ENCODE data around the gene NRIP2. TPM values are rescaled to one million over a fixed set of nuclear protein-coding genes. Genes with fewer than 3 reads are reported as not detected.

The NRIP2 gene
- total RNA-seq, 2 experiments from 2014 or later: not detected

DNA sequence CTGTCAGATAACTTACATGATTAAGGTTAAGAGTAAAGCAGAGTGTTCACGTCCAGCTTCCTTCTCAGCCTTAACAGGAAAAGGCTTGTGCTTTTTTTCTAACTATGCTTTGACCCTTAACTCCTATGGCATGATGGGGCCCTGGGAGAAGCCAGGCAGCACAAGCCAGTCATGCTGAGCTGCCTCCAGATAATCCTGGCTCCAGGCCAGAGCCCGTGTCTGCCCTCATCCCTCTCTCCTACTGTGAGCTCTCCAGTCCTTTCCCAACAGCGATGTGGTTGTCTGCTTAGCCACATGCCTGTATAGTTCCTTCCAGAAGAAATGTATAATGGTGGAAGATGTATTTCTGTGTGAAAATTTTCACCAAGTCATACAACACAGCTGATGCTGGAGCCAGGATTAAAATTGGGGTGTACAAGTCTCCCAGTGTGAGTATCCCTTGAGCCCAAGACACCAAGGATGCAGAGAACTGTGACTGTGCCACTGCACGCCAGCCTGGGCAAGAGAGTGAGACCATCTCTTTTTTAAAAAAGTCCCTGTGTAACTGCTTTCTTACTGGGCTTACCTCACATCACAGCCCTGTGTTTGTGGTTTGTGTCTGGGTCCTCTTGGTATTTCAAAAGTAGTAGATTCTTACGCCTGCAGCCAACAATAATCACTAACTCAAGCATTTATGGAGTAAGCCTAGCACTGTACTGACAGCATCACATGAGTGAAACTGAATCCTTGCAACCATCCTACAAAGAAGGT, 30.3 kb downstream of the NRIP2 start:
- DNase-seq (no peak), ATAC-seq (no peak)
- peaks cover 3% of the 10 kb centered on the region for H3K4me1 Mint-ChIP-seq
- peak overlapping the region; percentile 49 for H3K27ac Mint-ChIP-seq
- CTCF ChIA-PET: no interaction called here
- H3K4me3 Mint-ChIP-seq: no peak overlapping the region
- no peaks in the 10 kb centered on the region for H3K9me3 Mint-ChIP-seq (ENCODE audit: low read depth)
- POLR2A ChIA-PET: no interaction called here
- intact Hi-C loops (cut with DNase I, micrococcal nuclease): no loop called here
- H3K27me3 Mint-ChIP-seq: no peaks in the 10 kb centered on the region
- peaks cover 63% of the 10 kb centered on the region for H3K36me3 Mint-ChIP-seq (ENCODE audit: low read depth)

DNA sequence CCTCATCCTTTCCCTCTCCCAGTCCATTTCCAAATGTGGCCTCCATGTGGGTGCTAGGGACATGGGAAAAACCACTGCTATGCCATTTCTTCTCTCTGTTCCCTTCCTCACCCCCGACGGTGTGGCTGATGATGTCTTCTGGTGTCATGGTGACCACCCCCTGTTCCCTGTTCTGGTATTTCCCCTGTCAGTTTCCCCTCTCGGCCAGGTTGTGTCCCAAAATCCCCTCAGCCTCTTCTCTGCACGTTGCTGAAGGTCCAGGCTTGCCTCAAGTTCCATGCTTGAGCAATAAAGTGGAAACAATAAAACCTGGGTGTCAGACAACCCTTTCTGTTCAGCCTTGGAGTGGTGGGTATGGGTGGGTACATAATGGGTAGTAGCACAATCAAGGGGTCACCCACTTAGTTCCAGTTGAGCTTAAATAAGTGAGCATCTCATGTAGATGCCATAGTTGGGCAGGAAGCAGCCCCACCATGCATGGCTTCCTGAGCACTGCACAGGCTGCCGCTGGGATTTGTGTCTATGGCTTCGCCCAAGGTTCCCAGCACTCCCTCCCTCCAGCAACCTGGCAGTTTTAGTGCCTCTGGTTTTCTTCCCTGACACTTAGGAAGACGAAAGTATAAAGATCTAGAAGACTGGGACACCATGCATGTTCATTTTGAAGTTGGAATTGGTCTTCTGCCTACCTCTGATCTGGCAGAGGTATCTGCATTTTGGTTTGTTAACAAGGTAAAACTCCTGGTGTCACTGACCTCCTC, 31.0 kb downstream of the NRIP2 start:
- Mint-ChIP-seq H3K9me3 (ENCODE audit: low read depth) (no peaks in the 10 kb centered on the region), H3K4me3 (no peak overlapping the region), H3K27me3 (no peaks in the 10 kb centered on the region), H3K4me1 (peaks cover 6% of the 10 kb centered on the region), H3K27ac (no peak overlapping the region), H3K36me3 (ENCODE audit: low read depth) (peaks cover 70% of the 10 kb centered on the region)
- CTCF ChIA-PET: no interaction called here
- ATAC-seq (no peak), DNase-seq (no peak)
- POLR2A ChIA-PET: no interaction called here
- intact Hi-C loops (cut with DNase I, micrococcal nuclease): no loop called here

DNA sequence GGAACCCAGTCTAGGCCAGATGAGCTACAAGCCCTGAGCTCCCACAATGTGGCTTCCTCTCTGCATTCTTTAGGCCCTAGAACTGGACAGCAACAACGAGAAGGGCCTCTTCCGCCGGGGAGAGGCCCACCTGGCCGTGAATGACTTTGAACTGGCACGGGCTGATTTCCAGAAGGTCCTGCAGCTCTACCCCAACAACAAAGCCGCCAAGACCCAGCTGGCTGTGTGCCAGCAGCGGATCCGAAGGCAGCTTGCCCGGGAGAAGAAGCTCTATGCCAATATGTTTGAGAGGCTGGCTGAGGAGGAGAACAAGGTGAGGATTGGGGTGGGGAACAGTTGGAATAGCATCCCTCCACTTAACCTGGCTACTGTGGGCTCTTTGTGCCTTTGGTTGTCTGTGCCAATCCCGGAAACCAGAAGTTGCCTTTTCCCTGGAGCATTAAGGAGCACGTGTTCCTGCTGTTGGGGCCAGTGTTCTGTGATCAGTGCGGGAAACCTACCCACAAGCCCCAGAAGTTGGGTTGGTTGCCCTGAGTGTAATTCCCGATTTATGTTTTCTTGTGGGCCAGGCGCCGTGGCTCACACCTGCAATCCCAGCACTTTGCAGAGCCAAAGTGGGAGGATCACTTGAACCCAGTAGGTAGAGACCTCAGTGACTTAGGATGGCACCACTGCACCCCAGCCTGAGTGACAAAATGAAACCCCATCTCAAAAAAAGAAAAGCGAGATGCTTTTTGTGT, 33.6 kb downstream of the NRIP2 start:
- ChIA-PET POLR2A (no interaction called here), CTCF (no interaction called here)
- DNase-seq: no peak
- Mint-ChIP-seq H3K36me3 (ENCODE audit: low read depth) (peaks cover 83% of the 10 kb centered on the region), H3K9me3 (ENCODE audit: low read depth) (no peaks in the 10 kb centered on the region), H3K27me3 (no peaks in the 10 kb centered on the region), H3K27ac (no peak overlapping the region), H3K4me1 (peaks cover 21% of the 10 kb centered on the region), H3K4me3 (no peak overlapping the region)
- intact Hi-C loops (cut with DNase I, micrococcal nuclease): no loop called here
- ATAC-seq: no peak

GRCh38 chr12:2800046-2800570, 34.7 kb downstream of the NRIP2 start:
- H3K36me3 Mint-ChIP-seq (ENCODE audit: low read depth): peaks cover 79% of the 10 kb centered on the region
- H3K27ac Mint-ChIP-seq: peak overlapping the region; percentile 20
- DNase-seq: no peak
- H3K27me3 Mint-ChIP-seq: no peaks in the 10 kb centered on the region
- H3K9me3 Mint-ChIP-seq (ENCODE audit: low read depth): no peaks in the 10 kb centered on the region
- no peak overlapping the region for H3K4me3 Mint-ChIP-seq
- ChIA-PET CTCF (interaction anchor here (1.5 kb wide), 1 partner anchor 16 kb away, joined by 5 read pairs; no protein-coding TSS in a partner anchor), POLR2A (no interaction called here)
- ATAC-seq: no peak
- peaks cover 18% of the 10 kb centered on the region for H3K4me1 Mint-ChIP-seq
- intact Hi-C loops (cut with DNase I, micrococcal nuclease): no loop called here

DNA sequence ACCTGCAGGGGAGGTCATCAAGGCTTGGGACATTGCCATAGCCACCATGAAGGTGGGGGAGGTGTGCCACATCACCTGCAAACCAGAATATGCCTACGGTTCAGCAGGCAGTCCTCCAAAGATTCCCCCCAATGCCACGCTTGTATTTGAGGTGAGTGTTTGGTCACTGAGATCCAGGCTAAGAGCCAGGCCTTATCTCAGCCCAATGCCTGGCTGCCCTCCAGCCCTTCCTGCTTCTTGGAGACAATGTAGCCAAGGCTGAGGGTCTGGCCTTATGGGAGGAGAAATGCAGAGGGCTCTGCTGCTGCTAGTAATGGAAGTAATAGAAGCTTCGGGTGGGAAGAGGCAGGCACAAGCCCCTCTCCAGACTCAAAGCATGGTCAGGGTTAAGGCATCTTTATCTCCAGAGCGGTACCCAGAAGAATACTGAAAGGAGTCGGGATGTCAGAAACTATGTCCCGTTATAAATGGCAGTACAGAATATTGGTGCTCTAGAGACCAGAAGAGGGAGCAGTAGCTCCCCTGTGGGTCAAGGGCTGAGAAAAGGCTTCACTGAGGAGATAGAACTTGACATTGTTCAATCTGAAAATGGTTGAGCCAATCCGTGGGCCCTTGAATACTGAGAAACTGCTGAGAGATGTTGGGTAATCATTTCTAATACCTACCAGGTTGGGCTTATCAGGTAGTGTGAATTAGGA, 37.0 kb downstream of the NRIP2 start:
- intact Hi-C loops (cut with DNase I, micrococcal nuclease): loop anchor here in 1 of 2 experiments (10.0 kb wide), 1 partner anchor 1103 kb away; the partner anchor contains the start of gene ADIPOR2
- H3K36me3 Mint-ChIP-seq (ENCODE audit: low read depth): peaks cover 58% of the 10 kb centered on the region
- H3K9me3 Mint-ChIP-seq (ENCODE audit: low read depth): no peaks in the 10 kb centered on the region
- no peak for DNase-seq
- ChIA-PET CTCF (interaction anchor here (0.6 kb wide), 1 partner anchor 1071 kb away, joined by 3 read pairs; no protein-coding TSS in a partner anchor), POLR2A (no interaction called here)
- no peak for ATAC-seq
- peak overlapping the region; percentile 90 for H3K4me3 Mint-ChIP-seq
- H3K27me3 Mint-ChIP-seq: no peaks in the 10 kb centered on the region
- peaks cover 20% of the 10 kb centered on the region for H3K4me1 Mint-ChIP-seq
- peak overlapping the region; percentile 31 for H3K27ac Mint-ChIP-seq

DNA sequence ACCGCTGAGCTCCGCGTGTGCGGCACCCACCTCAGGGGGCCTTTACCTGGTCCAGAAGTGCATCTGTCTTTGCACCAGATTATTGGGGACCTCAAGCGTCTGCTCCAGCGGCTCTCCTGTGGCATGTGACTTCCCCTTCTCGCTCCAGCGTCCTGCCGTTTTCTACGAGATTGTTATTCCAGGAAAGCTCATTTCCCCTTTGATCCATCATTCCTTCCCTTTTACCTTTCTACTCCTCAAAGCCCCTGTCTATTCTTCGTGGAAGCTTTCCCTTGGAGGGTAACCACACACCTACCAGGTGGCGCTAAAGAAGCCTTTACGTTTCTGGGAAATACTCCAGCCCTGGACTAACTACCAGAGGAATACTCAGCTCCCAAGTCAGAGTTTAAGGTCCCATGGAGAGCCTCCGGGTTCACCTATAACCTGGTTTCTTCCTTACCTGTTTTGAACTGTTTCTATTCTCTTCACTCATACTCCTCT, 38.6 kb downstream of the NRIP2 start:
- Mint-ChIP-seq H3K27me3 (no peaks in the 10 kb centered on the region), H3K36me3 (ENCODE audit: low read depth) (peaks cover 49% of the 10 kb centered on the region), H3K4me3 (peak overlapping the region; percentile 90), H3K27ac (peak overlapping the region; percentile 90), H3K4me1 (peaks cover 20% of the 10 kb centered on the region), H3K9me3 (ENCODE audit: low read depth) (no peaks in the 10 kb centered on the region)
- DNase-seq: no peak
- ChIA-PET POLR2A (interaction anchor here (0.6 to 1.5 kb wide), 4 partner anchors 13 to 81 kb away, joined by 3 to 4 read pairs (median 3); partner anchors contain the start of genes FOXM1 and RHNO1), CTCF (interaction anchor here (0.6 to 1.6 kb wide), 6 partner anchors 10 to 1527 kb away, joined by 3 to 7 read pairs (median 4); no protein-coding TSS in a partner anchor)
- no peak for ATAC-seq
- intact Hi-C loops (cut with DNase I, micrococcal nuclease): loop anchor here in 1 of 2 experiments (10.0 kb wide), 1 partner anchor 1101 kb away; the partner anchor contains the start of gene ADIPOR2

- Mint-ChIP-seq H3K4me3 (peak overlapping the region; percentile 90), H3K36me3 (ENCODE audit: low read depth) (peaks cover 43% of the 10 kb centered on the region), H3K4me1 (peaks cover 20% of the 10 kb centered on the region), H3K27me3 (no peaks in the 10 kb centered on the region), H3K27ac (peak overlapping the region; percentile 90), H3K9me3 (ENCODE audit: low read depth) (no peaks in the 10 kb centered on the region)
- POLR2A ChIA-PET: interaction anchor here (0.6 to 1.5 kb wide), 4 partner anchors 12 to 81 kb away, joined by 3 to 4 read pairs (median 3); partner anchors contain the start of genes FOXM1 and RHNO1
- ATAC-seq: peak; percentile 79
- CTCF ChIA-PET: interaction anchor here (0.8 to 1.6 kb wide), 6 partner anchors 10 to 112 kb away, joined by 3 to 7 read pairs (median 4); no protein-coding TSS in a partner anchor
- intact Hi-C loops (cut with DNase I, micrococcal nuclease): loop anchor here (1.0 to 10.0 kb wide), 3 partner anchors 17 to 1101 kb away; partner anchors contain the start of genes ITFG2 (in 2 of the 2), ADIPOR2 (in 1 of the 2), FOXM1 (in 1 of the 2) and RHNO1 (in 1 of the 2)
- DNase-seq: peak; percentile 86
Observed at GRCh38 chr12:2795291-2796186, 39.3 kb downstream of the NRIP2 start.

GRCh38 chr12:2794736-2795289, 40.0 kb downstream of the NRIP2 start, which contains the start of gene FKBP4:
FKBP4 (plus strand) TSS chr12:2794970; CDS start chr12:2795140, 170 bp downstream.
- Mint-ChIP-seq H3K4me1 (peaks cover 20% of the 10 kb centered on the region), H3K27me3 (no peaks in the 10 kb centered on the region), H3K27ac (peak within 1 kb of the TSS; percentile 67), H3K9me3 (ENCODE audit: low read depth) (no peaks in the 10 kb centered on the region), H3K4me3 (peak within 1 kb of the TSS; percentile 90), H3K36me3 (ENCODE audit: low read depth) (peaks cover 36% of the 10 kb centered on the region)
- intact Hi-C loops (cut with DNase I, micrococcal nuclease): loop anchor here (1.0 to 10.0 kb wide), 5 partner anchors 17 to 1100 kb away; partner anchors contain the start of genes ITFG2 (in 2 of the 2), ADIPOR2 (in 1 of the 2), FOXM1 (in 1 of the 2) and RHNO1 (in 1 of the 2)
- ChIA-PET CTCF (interaction anchor here (1.0 kb wide), 1 partner anchor 104 kb away, joined by 5 read pairs; no protein-coding TSS in a partner anchor), POLR2A (interaction anchor here (0.7 to 1.5 kb wide), 3 partner anchors 82 to 1335 kb away, joined by 3 to 4 read pairs (median 3); partner anchors contain the start of genes FOXM1 and RHNO1)
- ATAC-seq (peak; percentile 90), DNase-seq (peak; percentile 95)

GRCh38 chr12:2794191-2794735, 40.6 kb downstream of the NRIP2 start:
- POLR2A ChIA-PET: interaction anchor here (0.7 kb wide), 2 partner anchors 103 to 1336 kb away, joined by 3 read pairs; no protein-coding TSS in a partner anchor
- intact Hi-C loops (cut with DNase I, micrococcal nuclease): loop anchor here in 1 of 2 experiments (1.0 to 10.0 kb wide), 3 partner anchors 96 to 1099 kb away; partner anchors contain the start of genes ADIPOR2 and TULP3
- H3K27ac Mint-ChIP-seq: no peak overlapping the region
- H3K36me3 Mint-ChIP-seq (ENCODE audit: low read depth): peaks cover 31% of the 10 kb centered on the region
- H3K4me1 Mint-ChIP-seq: peaks cover 18% of the 10 kb centered on the region
- H3K4me3 Mint-ChIP-seq: peak overlapping the region; percentile 70
- no peaks in the 10 kb centered on the region for H3K9me3 Mint-ChIP-seq (ENCODE audit: low read depth)
- ATAC-seq (peak; percentile 19), DNase-seq (peak; percentile 43)
- no peaks in the 10 kb centered on the region for H3K27me3 Mint-ChIP-seq
- CTCF ChIA-PET: interaction anchor here (1.0 kb wide), 1 partner anchor 103 kb away, joined by 5 read pairs; no protein-coding TSS in a partner anchor
